ENCODE results near the gene ACR.
"Not testable (repeated sequence)": the region's sequence is repeated elsewhere in the genome, so short reads cannot be mapped to it uniquely, and the experiment has no call there.

DNA sequence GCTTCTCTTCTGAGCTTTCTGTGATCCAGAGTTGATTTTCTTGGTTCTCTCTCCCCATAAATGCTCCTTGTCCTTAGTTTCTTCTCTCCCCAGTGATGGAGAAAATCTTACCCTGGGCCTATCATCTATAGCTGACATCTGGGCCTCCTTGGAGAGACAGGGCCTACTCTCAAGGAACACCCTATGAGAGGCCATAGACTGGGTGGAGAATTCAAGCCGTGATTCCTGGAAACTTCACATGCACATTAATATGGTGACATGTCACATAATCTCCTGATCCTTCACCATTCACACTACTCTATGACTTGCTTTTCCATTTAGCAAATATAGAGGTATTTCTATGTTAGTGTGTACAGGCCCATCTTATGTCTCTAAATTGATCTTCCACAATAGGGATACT lies 9.5 kb downstream of the ACR start:
- TF ChIP-seq ZNF274 (IDR thresholded peaks at IDR 0.05; ENCODE audit: low read depth, low read length); YY1 (IDR thresholded peaks at IDR 0.05; ENCODE audit: insufficient read depth, insufficient read length): not testable (repeated sequence)

All from NT2/D1 (cell line).